Stimulated activated CD8-positive, alpha-beta memory T cell treated with anti-CD3 and anti-CD28 coated beads, Interleukin-15, amount 100 ng/mL, for 24 hours (primary cell): Measurements from ENCODE around the gene MR1.

Experiments used
- DNase-seq: peaks from one replicate; pipeline ENCODE4 v3.0.0-alpha.2; 2020; ENCODE audit warnings: low read depth

The MR1 gene

GRCh38 chr1:181033799-181034451 lies at the start of gene MR1:
TSS of gene MR1 (plus strand) at chr1:181033983. CDS start at chr1:181034008, 25 bp downstream.
- DNase-seq = no peak

- DNase-seq = no peak
These were observed 45.5 kb upstream of the MR1 start for GRCh38 chr1:180988253-180988752.

GRCh38 chr1:180994262-180994661 lies 39.5 kb upstream of the MR1 start:
- DNase-seq = no peak

- DNase-seq = no peak
These were observed 35.8 kb upstream of the MR1 start for GRCh38 chr1:180997843-180998504.

- DNase-seq = no peak
These were observed 32.5 kb upstream of the MR1 start for GRCh38 chr1:181001091-181001780.

- DNase-seq = no peak
These were observed 31.1 kb upstream of the MR1 start for GRCh38 chr1:181002582-181003172.

GRCh38 chr1:181010789-181011188 lies 23.0 kb upstream of the MR1 start:
- DNase-seq = no peak

GRCh38 chr1:181011301-181012202 lies 22.2 kb upstream of the MR1 start:
- no peak for DNase-seq

- no peak for DNase-seq
These were observed 21.5 kb upstream of the MR1 start for GRCh38 chr1:181012203-181012745.

- DNase-seq = no peak
These were observed 20.6 kb upstream of the MR1 start for GRCh38 chr1:181013144-181013543.

GRCh38 chr1:181014477-181015250 lies 19.1 kb upstream of the MR1 start:
- DNase-seq = no peak

- DNase-seq = no peak
These were observed 18.6 kb upstream of the MR1 start for GRCh38 chr1:181015251-181015615.

- no peak for DNase-seq
These were observed 17.2 kb upstream of the MR1 start for GRCh38 chr1:181016563-181016962.

GRCh38 chr1:181018901-181019681 lies 14.7 kb upstream of the MR1 start:
- DNase-seq = no peak

GRCh38 chr1:181021159-181021558 lies 12.6 kb upstream of the MR1 start:
- no peak for DNase-seq

- DNase-seq = peak; percentile 33
These were observed 11.9 kb upstream of the MR1 start for GRCh38 chr1:181021811-181022434.

- no peak for DNase-seq
These were observed 10.3 kb upstream of the MR1 start for GRCh38 chr1:181023265-181024057.

- DNase-seq = no peak
These were observed 5.6 kb upstream of the MR1 start for GRCh38 chr1:181028196-181028595.
